Epithelial cell of proximal tubule (primary cell): ENCODE results near the gene ARIH2. TPM values are rescaled to one million over a fixed set of nuclear protein-coding genes. Genes with fewer than 3 reads are reported as not detected.

Source experiments
- DNase-seq: peaks from one replicate; pipeline ENCODE4 v3.0.0-alpha.2; 2011; ENCODE audit warnings: low read depth
- H3K4me3 ChIP-seq: 2 replicates; pipeline ENCODE4 v1.5.1; 2011; ENCODE audit warnings: low read depth, mild to moderate bottlenecking, low read length
- CTCF ChIP-seq: conservative IDR thresholded peaks from 2 replicates; pipeline ENCODE4 v1.5.1; 2012; ENCODE audit warnings: low read depth, mild to moderate bottlenecking, low read length
- total RNA-seq: library from RNA; depleted of rRNA; stranded (reverse); fragments of >200 nt; gene quantifications from 2 replicates; pipeline ENCODE4 v1.2.3, GENCODE V29; 2015

Gene ARIH2
- total RNA-seq, 1 donor from 2014 or later = 44.8 TPM

- DNase-seq = no peak
- no peak overlapping the region for H3K4me3 ChIP-seq
- no peak for TF ChIP-seq CTCF
These were observed 111.7 kb downstream of the ARIH2 start for GRCh38 chr3:49030321-49030720.

- H3K4me3 ChIP-seq = no peak overlapping the region
- TF ChIP-seq CTCF = no peak
- no peak for DNase-seq
These were observed 114.1 kb downstream of the ARIH2 start for GRCh38 chr3:49032646-49033304.

GRCh38 chr3:49034650-49035049, 116.0 kb downstream of the ARIH2 start:
- no peak for DNase-seq
- H3K4me3 ChIP-seq = no peak overlapping the region
- TF ChIP-seq CTCF = no peak

GRCh38 chr3:49035281-49035680, 116.6 kb downstream of the ARIH2 start:
- DNase-seq = no peak
- no peak overlapping the region for H3K4me3 ChIP-seq
- TF ChIP-seq CTCF = no peak

Other genes with a start within 250 kb of the ARIH2 start
- gene NCKIPSD, start 232.9 kb upstream of the ARIH2 start, total RNA-seq = 34.4 and 45.5 TPM in 2 replicates
- 75.1 and 87.9 TPM in 2 replicates for gene IP6K2, start 201.6 kb upstream of the ARIH2 start, total RNA-seq
- 23.5 and 30.4 TPM in 2 replicates for gene PRKAR2A, start 71.0 kb upstream of the ARIH2 start, total RNA-seq
- gene SLC25A20, start 20.0 kb upstream of the ARIH2 start, total RNA-seq = 7.5 and 12.3 TPM in 2 replicates
- gene P4HTM, start 71.4 kb downstream of the ARIH2 start, total RNA-seq = 17.1 and 23.2 TPM in 2 replicates
- 86.1 and 99.5 TPM in 2 replicates for gene WDR6, start 88.5 kb downstream of the ARIH2 start, total RNA-seq
- 55.0 and 64.3 TPM in 2 replicates for gene DALRD3, start 99.7 kb downstream of the ARIH2 start, total RNA-seq
- 160 and 280 TPM in 2 replicates for gene NDUFAF3, start 103.3 kb downstream of the ARIH2 start, total RNA-seq
- gene IMPDH2, start 110.6 kb downstream of the ARIH2 start, total RNA-seq = 253 and 258 TPM in 2 replicates
- 53.6 and 103 TPM in 2 replicates for gene QRICH1, start 175.2 kb downstream of the ARIH2 start, total RNA-seq
- gene QARS1, start 185.9 kb downstream of the ARIH2 start, total RNA-seq = 299 and 306 TPM in 2 replicates
- gene USP19, start 202.0 kb downstream of the ARIH2 start, total RNA-seq = 34.7 and 35.9 TPM in 2 replicates
- 116 and 232 TPM in 2 replicates for gene LAMB2, start 214.2 kb downstream of the ARIH2 start, total RNA-seq
- 33.4 and 44.4 TPM in 2 replicates for gene CCDC71, start 247.5 kb downstream of the ARIH2 start, total RNA-seq